ENCODE measurements around the gene SOX4. TPM values are rescaled to one million over a fixed set of nuclear protein-coding genes. Genes with fewer than 3 reads are reported as not detected.

SOX4 gene
- total RNA-seq, 1 donor from 2014 or later: 1.2 TPM

DNA sequence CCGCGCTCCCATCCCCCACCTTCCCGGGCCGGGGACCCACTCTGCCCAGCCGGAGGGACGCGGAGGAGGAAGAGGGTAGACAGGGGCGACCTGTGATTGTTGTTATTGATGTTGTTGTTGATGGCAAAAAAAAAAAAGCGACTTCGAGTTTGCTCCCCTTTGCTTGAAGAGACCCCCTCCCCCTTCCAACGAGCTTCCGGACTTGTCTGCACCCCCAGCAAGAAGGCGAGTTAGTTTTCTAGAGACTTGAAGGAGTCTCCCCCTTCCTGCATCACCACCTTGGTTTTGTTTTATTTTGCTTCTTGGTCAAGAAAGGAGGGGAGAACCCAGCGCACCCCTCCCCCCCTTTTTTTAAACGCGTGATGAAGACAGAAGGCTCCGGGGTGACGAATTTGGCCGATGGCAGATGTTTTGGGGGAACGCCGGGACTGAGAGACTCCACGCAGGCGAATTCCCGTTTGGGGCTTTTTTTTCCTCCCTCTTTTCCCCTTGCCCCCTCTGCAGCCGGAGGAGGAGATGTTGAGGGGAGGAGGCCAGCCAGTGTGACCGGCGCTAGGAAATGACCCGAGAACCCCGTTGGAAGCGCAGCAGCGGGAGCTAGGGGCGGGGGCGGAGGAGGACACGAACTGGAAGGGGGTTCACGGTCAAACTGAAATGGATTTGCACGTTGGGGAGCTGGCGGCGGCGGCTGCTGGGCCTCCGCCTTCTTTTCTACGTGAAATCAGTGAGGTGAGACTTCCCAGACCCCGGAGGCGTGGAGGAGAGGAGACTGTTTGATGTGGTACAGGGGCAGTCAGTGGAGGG, 2.8 kb downstream of the SOX4 start:
- no peaks in the 10 kb centered on the region for H3K9me3 Mint-ChIP-seq
- H3K36me3 Mint-ChIP-seq (ENCODE audit: low read depth): peaks cover 2% of the 10 kb centered on the region
- peaks cover 37% of the 10 kb centered on the region for H3K27me3 Mint-ChIP-seq (ENCODE audit: insufficient read depth)
- intact Hi-C loops (cut with micrococcal nuclease): loop anchor here (2.0 to 10.0 kb wide), 5 partner anchors 70 to 551 kb away; no protein-coding TSS in a partner anchor
- peak overlapping the region; percentile 87 for H3K4me3 Mint-ChIP-seq
- peaks cover 24% of the 10 kb centered on the region for H3K4me1 Mint-ChIP-seq (ENCODE audit: low read depth)
- H3K27ac Mint-ChIP-seq: peak overlapping the region; percentile 76
- DNase-seq (ENCODE audit: low spot score): peak; percentile 3

DNA sequence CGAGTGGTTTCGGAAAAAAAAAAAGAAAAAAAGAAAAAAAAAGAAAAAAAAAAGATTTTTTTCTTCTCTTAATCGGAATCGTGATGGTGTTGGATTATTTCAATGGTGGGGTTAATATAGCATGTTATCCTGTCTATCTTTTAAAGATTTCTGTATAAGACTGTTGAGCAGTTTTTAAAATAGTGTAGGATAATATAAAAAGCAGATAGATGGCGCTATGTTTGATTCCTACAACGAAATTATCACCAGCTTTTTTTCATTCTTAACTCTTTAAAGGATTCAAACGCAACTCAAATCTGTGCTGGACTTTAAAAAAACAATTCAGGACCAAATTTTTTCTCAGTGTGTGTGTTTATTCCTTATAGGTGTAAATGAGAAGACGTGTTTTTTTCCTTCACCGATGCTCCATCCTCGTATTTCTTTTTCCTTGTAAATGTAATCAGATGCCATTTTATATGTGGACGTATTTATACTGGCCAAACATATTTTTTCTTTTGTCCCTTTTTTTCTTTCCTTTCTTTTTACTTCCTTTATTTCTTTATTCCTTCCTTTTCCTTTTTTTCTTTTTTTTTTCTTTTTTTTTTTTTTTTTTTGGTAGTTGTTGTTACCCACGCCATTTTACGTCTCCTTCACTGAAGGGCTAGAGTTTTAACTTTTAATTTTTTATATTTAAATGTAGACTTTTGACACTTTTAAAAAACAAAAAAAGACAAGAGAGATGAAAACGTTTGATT, 3.6 kb downstream of the SOX4 start:
- peaks cover 38% of the 10 kb centered on the region for H3K27me3 Mint-ChIP-seq (ENCODE audit: insufficient read depth)
- H3K4me3 Mint-ChIP-seq: peak overlapping the region; percentile 87

DNA sequence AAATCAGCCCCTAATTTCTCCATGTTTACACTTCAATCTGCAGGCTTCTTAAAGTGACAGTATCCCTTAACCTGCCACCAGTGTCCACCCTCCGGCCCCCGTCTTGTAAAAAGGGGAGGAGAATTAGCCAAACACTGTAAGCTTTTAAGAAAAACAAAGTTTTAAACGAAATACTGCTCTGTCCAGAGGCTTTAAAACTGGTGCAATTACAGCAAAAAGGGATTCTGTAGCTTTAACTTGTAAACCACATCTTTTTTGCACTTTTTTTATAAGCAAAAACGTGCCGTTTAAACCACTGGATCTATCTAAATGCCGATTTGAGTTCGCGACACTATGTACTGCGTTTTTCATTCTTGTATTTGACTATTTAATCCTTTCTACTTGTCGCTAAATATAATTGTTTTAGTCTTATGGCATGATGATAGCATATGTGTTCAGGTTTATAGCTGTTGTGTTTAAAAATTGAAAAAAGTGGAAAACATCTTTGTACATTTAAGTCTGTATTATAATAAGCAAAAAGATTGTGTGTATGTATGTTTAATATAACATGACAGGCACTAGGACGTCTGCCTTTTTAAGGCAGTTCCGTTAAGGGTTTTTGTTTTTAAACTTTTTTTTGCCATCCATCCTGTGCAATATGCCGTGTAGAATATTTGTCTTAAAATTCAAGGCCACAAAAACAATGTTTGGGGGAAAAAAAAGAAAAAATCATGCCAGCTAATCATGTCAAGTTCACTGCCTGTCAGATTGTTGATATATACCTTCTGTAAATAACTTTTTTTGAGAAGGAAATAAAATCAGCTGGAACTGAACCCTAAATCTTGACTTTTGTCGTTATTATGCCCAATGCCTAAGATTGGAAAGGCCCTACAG, 4.5 kb downstream of the SOX4 start:
- H3K4me1 Mint-ChIP-seq (ENCODE audit: low read depth): peaks cover 24% of the 10 kb centered on the region
- no peak for DNase-seq (ENCODE audit: low spot score)
- H3K27ac Mint-ChIP-seq: no peak overlapping the region
- peaks cover 2% of the 10 kb centered on the region for H3K36me3 Mint-ChIP-seq (ENCODE audit: low read depth)
- peak overlapping the region; percentile 45 for H3K4me3 Mint-ChIP-seq
- no peaks in the 10 kb centered on the region for H3K9me3 Mint-ChIP-seq
- peaks cover 39% of the 10 kb centered on the region for H3K27me3 Mint-ChIP-seq (ENCODE audit: insufficient read depth)
- intact Hi-C loops (cut with micrococcal nuclease): loop anchor here (1.0 to 10.0 kb wide), 6 partner anchors 10 to 549 kb away; no protein-coding TSS in a partner anchor

More for the DNA sequence above, 3.6 kb downstream of the SOX4 start:
- no peaks in the 10 kb centered on the region for H3K9me3 Mint-ChIP-seq
- H3K27ac Mint-ChIP-seq: peak overlapping the region; percentile 62
- peaks cover 24% of the 10 kb centered on the region for H3K4me1 Mint-ChIP-seq (ENCODE audit: low read depth)
- DNase-seq (ENCODE audit: low spot score): no peak
- H3K36me3 Mint-ChIP-seq (ENCODE audit: low read depth): peaks cover 2% of the 10 kb centered on the region
- intact Hi-C loops (cut with micrococcal nuclease): loop anchor here (2.0 to 10.0 kb wide), 5 partner anchors 70 to 550 kb away; no protein-coding TSS in a partner anchor

DNA sequence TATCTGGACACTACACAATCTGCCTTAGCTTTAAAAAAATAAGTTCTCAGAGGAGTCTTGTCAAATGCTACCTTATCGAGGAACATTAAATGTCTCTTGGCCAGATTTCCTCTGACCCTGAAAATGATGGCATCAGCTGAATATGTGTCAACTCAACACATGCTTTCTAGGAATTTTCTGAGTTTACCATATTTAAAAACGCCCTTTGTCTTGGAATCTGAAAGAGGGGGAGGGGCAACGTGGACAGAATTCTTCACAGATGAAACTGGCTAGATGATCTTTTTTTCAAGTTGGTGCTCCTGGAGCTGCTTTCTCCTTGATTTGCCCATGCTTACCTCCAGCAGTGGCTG, 5.1 kb downstream of the SOX4 start:
- peaks cover 24% of the 10 kb centered on the region for H3K4me1 Mint-ChIP-seq (ENCODE audit: low read depth)
- no peak overlapping the region for H3K4me3 Mint-ChIP-seq
- no peak overlapping the region for H3K27ac Mint-ChIP-seq
- H3K9me3 Mint-ChIP-seq: no peaks in the 10 kb centered on the region
- intact Hi-C loops (cut with micrococcal nuclease): loop anchor here (1.0 to 10.0 kb wide), 4 partner anchors 10 to 549 kb away; no protein-coding TSS in a partner anchor
- no peak for DNase-seq (ENCODE audit: low spot score)
- peaks cover 2% of the 10 kb centered on the region for H3K36me3 Mint-ChIP-seq (ENCODE audit: low read depth)
- H3K27me3 Mint-ChIP-seq (ENCODE audit: insufficient read depth): peaks cover 39% of the 10 kb centered on the region

DNA sequence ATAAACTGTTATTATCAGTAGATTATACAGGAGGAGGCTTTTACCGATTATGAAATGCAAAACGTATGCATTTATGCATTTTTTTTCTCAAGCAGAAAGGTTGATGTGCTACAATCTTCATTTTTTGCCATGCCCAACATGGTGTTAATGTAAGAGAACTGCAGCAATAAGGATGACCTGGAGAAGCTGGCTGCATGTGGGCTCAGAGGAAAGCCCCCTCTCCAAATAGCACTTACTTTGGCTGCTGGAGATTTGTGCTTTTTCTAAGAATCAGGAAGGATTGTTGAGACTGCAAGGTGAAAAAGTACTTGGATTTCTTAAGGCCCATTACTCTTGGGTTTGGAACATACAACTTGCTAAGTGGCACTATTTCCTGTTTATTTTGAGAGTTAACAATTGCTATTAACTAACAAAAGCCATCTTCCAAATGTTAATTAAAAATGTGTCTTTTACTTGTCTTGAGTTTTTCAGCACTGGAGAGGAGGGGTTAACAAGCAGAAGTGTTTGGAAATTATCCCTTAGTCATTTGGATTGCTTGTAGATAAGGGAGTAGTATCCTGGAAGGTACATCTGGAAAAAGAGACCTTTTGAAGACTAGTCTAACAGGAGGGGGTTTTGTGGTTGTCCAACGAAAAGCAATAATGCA, 5.6 kb downstream of the SOX4 start:
- no peak for DNase-seq (ENCODE audit: low spot score)
- H3K27ac Mint-ChIP-seq: no peak overlapping the region
- peaks cover 2% of the 10 kb centered on the region for H3K36me3 Mint-ChIP-seq (ENCODE audit: low read depth)
- peaks cover 39% of the 10 kb centered on the region for H3K27me3 Mint-ChIP-seq (ENCODE audit: insufficient read depth)
- no peak overlapping the region for H3K4me3 Mint-ChIP-seq
- H3K9me3 Mint-ChIP-seq: no peaks in the 10 kb centered on the region
- peaks cover 24% of the 10 kb centered on the region for H3K4me1 Mint-ChIP-seq (ENCODE audit: low read depth)
- intact Hi-C loops (cut with micrococcal nuclease): loop anchor here (5.0 to 10.0 kb wide), 3 partner anchors 276 to 548 kb away; no protein-coding TSS in a partner anchor

DNA sequence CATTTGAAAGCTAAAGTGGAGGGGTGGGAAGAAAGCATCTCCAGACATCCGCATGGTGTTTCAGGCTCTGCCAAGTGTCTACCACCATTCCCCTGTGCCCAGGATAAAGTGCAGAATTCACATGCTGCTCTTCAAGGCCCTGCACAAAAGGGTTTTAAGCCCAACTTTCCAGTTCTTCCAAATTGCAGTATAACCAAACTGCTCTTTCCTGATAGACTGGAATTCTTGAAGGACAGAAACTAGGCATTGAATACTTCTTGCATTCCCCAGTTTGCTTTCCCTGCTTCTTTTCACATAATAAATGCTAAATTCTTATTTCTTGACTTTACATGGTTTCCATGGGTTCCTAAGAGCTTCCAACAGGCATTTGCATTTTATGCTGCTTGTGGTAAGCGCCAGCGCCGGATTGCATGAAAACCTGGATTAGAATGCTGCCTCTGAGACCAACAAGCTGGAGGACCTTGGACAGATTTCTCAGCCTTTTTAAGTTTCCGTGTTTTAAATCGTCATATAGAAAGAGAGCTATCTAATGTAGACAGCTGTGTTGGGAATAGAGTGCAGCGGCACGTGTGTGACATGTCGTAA, 7.9 kb downstream of the SOX4 start:
- Mint-ChIP-seq H3K27me3 (ENCODE audit: insufficient read depth) (peaks cover 29% of the 10 kb centered on the region), H3K36me3 (ENCODE audit: low read depth) (peaks cover 2% of the 10 kb centered on the region), H3K9me3 (no peaks in the 10 kb centered on the region), H3K27ac (no peak overlapping the region), H3K4me3 (no peak overlapping the region), H3K4me1 (ENCODE audit: low read depth) (peaks cover 14% of the 10 kb centered on the region)
- intact Hi-C loops (cut with micrococcal nuclease): no loop called here
- no peak for DNase-seq (ENCODE audit: low spot score)

DNA sequence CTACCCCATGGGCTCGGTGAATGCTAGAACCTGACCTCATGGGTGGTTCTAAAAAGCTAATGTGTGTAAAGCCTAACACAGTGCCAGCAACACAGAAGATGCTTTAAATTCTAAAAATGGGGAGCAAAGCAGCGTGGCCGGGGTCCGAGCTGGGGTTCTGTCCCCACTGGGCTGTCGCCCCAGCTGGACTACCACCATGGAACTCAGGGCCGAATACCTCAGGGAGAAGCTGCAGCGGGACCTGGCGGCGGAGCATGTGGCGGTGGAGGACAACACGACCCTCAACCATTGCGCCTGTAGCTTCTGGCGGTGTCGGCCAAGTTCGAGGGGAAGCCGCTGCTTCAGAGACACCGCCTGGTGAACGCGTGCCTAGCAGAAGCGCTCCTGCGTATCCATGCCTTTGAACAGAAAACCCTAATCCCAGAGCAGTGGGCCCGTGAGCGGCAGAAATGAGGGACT, 8.4 kb downstream of the SOX4 start:
- Mint-ChIP-seq H3K4me3 (no peak overlapping the region), H3K36me3 (ENCODE audit: low read depth) (no peaks in the 10 kb centered on the region), H3K9me3 (no peaks in the 10 kb centered on the region), H3K4me1 (ENCODE audit: low read depth) (peaks cover 9% of the 10 kb centered on the region), H3K27ac (no peak overlapping the region), H3K27me3 (ENCODE audit: insufficient read depth) (peaks cover 24% of the 10 kb centered on the region)
- intact Hi-C loops (cut with micrococcal nuclease): no loop called here
- no peak for DNase-seq (ENCODE audit: low spot score)

DNA sequence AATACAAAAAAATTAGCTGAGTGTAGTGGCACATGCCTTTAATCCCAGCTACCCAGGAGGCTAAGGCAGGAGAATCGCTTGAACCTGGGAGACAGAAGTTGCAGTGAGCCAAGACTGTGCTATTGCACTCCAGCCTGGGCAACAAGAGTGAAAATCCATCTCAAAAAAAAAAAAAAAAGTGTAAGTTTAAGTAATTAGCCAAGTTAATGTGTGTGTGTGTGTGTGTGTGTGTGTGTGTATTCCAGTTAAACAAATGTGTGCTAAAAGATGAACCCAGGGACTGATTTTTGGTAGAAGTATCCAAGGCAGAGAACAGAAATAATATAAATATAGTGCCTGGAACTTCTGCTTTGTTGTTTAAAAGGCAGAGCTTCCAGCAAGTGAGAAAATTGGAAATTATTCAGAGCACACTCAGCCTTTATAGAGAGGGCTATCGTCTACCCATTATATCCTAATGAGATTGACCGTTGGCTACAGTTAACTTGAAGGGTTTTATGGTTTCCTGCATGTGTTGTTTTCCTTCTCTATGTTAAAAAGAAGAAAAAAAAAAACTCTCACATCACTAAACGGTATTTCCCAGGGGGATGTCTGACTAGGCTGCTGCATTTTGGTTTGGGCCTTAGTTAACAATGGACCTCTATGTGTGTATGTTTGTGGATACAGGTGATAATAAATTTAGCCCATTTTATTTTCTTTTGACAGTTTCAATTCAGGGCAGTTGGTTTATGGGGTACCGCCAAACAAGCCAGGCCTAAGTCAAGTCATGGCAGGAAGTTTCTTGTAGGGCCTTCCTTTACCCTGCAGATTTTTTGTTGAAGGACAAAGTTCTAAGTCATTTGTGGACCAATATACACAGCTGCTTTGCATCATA, 9.8 kb downstream of the SOX4 start:
- Mint-ChIP-seq H3K4me1 (ENCODE audit: low read depth) (peaks cover under 1% of the 10 kb centered on the region), H3K4me3 (no peak overlapping the region), H3K27me3 (ENCODE audit: insufficient read depth) (peaks cover 13% of the 10 kb centered on the region), H3K36me3 (ENCODE audit: low read depth) (no peaks in the 10 kb centered on the region), H3K27ac (no peak overlapping the region), H3K9me3 (no peaks in the 10 kb centered on the region)
- no peak for DNase-seq (ENCODE audit: low spot score)
- intact Hi-C loops (cut with micrococcal nuclease): no loop called here

DNA sequence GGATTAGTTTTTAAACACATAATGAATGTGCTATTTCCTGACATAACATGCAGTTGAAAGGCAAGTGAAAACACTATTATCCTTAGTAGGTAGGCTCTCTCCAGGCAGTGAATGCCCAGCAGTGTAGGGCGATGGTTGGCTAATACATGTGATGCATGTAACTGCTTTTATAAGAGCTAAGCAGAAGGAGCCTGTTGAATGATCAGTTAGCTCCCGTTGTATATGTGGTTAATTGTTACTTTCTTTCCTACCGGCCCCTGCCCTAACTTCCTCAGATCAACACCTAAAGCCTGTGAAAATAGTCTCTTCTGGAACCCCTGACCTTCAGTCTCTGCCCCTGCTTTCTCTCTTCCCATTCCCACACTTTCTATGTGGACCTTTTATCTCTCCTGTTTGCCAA, 10.5 kb downstream of the SOX4 start:
- H3K27me3 Mint-ChIP-seq (ENCODE audit: insufficient read depth): peaks cover 7% of the 10 kb centered on the region
- intact Hi-C loops (cut with micrococcal nuclease): no loop called here
- no peak overlapping the region for H3K4me3 Mint-ChIP-seq
- no peak for DNase-seq (ENCODE audit: low spot score)
- H3K27ac Mint-ChIP-seq: no peak overlapping the region
- H3K36me3 Mint-ChIP-seq (ENCODE audit: low read depth): no peaks in the 10 kb centered on the region
- no peaks in the 10 kb centered on the region for H3K4me1 Mint-ChIP-seq (ENCODE audit: low read depth)
- no peaks in the 10 kb centered on the region for H3K9me3 Mint-ChIP-seq

DNA sequence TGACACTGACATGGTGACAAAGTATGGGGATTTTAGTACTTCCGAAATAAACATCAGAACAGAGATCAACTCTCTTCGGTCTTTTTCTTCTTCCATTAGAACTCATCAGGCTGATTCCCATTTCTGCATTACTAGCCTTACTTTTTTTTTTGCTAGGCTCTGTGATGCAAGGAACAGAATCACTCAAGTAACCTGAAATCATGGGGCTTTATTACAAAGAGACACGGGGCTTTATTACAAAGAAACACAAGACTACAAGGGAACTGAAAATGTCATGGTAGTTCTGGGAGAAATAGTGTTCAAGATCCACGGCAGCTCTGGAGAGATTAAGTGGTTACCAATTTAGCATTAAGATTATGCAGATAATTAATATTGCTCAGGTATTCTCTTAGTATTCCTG, 11.6 kb downstream of the SOX4 start:
- Mint-ChIP-seq H3K4me1 (ENCODE audit: low read depth) (no peaks in the 10 kb centered on the region), H3K4me3 (no peak overlapping the region), H3K9me3 (no peaks in the 10 kb centered on the region), H3K27ac (no peak overlapping the region), H3K27me3 (ENCODE audit: insufficient read depth) (peaks cover 3% of the 10 kb centered on the region), H3K36me3 (ENCODE audit: low read depth) (no peaks in the 10 kb centered on the region)
- no peak for DNase-seq (ENCODE audit: low spot score)
- intact Hi-C loops (cut with micrococcal nuclease): no loop called here

DNA sequence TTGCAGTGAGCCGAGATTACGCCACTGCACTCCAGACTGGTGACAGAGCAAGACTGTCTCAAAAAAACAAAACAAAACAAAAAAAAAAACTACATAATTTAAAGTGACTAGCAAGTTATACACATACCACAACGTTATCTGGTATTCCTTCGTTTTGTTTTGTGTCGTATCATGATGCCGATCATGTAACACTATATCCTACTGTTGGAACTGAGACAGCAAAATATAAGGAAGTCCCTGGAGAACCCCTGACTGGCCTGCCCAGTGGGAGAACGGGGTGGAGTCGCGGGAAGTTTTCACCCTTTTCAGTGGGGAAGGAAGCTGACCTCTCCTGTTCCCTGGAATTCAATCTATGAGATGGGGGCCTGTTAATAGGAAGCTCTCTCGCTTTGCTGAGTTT, 15.1 kb downstream of the SOX4 start:
- no peaks in the 10 kb centered on the region for H3K36me3 Mint-ChIP-seq (ENCODE audit: low read depth)

More for the DNA sequence above, 15.1 kb downstream of the SOX4 start:
- Mint-ChIP-seq H3K4me1 (ENCODE audit: low read depth) (no peaks in the 10 kb centered on the region), H3K27ac (no peak overlapping the region), H3K9me3 (no peaks in the 10 kb centered on the region), H3K27me3 (ENCODE audit: insufficient read depth) (peaks cover 2% of the 10 kb centered on the region), H3K4me3 (no peak overlapping the region)
- no peak for DNase-seq (ENCODE audit: low spot score)
- intact Hi-C loops (cut with micrococcal nuclease): no loop called here
